KBM-7 (cell line): ENCODE data around the gene TMEM225.

Experiments
- DNase-seq: peaks from one replicate; pipeline ENCODE4 v3.0.0-alpha.2; 2015
- in situ Hi-C: fragments of 300-500 bp; cut with MboI; formaldehyde crosslinking; loops from 2 replicates; pipeline ENCODE4 v1.14.3; 2020; ENCODE audit warnings: low sequenced_read_pairs, low pct_unique_long_range_greater_than_20kb, mixed read lengths

The TMEM225 gene

GRCh38 chr11:123833095-123833494 is 52.4 kb downstream of the TMEM225 start:
- no peak for DNase-seq
- in situ Hi-C loops, result no loop called here
